Activated naive CD4-positive, alpha-beta T cell treated with anti-CD3 and anti-CD28 coated beads, Interleukin-2, amount 10 ng/mL, durations not matched to agents 7 days and 5 days (primary cell): ENCODE results near the gene FNDC10.

Experiments
- CTCF ChIA-PET: fragments of 350-600 bp; sonication (Branson Sonifier 250); formaldehyde crosslinking; loops from one replicate; lab custom pipeline; 2021; ENCODE audit warnings: antibody characterized with exemption; lab: Charles Lee
- DNase-seq: peaks from one replicate; pipeline ENCODE4 v3.0.0-alpha.2; 2020
- H3K27ac Mint-ChIP-seq: one replicate; pipeline ENCODE4 v1.8.0; 2021; ENCODE audit warnings: mild to moderate bottlenecking, moderate library complexity, mixed read lengths
- H3K27me3 Mint-ChIP-seq: one replicate; pipeline ENCODE4 v1.8.0; 2021; ENCODE audit warnings: mild to moderate bottlenecking, mixed read lengths
- H3K36me3 Mint-ChIP-seq: one replicate; pipeline ENCODE4 v1.8.0; 2021; ENCODE audit warnings: mixed read lengths
- H3K4me1 Mint-ChIP-seq: one replicate; pipeline ENCODE4 v1.8.0; 2021; ENCODE audit warnings: mixed read lengths
- H3K4me3 Mint-ChIP-seq: one replicate; pipeline ENCODE4 v1.8.0; 2021; ENCODE audit warnings: mild to moderate bottlenecking, moderate library complexity, mixed read lengths
- H3K9me3 Mint-ChIP-seq: one replicate; pipeline ENCODE4 v1.8.0; 2021; ENCODE audit warnings: mixed read lengths

Gene FNDC10

GRCh38 chr1:1582585-1583346, 17.2 kb downstream of the FNDC10 start:
- CTCF ChIA-PET = no interaction called here
- Mint-ChIP-seq H3K27me3 (peaks cover 62% of the 10 kb centered on the region), H3K4me3 (no peak overlapping the region), H3K9me3 (no peaks in the 10 kb centered on the region), H3K27ac (no peak overlapping the region), H3K36me3 (no peaks in the 10 kb centered on the region), H3K4me1 (peaks cover 6% of the 10 kb centered on the region)
- DNase-seq = no peak

GRCh38 chr1:1578371-1578940, 21.5 kb downstream of the FNDC10 start:
- Mint-ChIP-seq H3K4me3 (no peak overlapping the region), H3K27ac (no peak overlapping the region), H3K9me3 (no peaks in the 10 kb centered on the region), H3K36me3 (peaks cover 5% of the 10 kb centered on the region), H3K27me3 (peaks cover 59% of the 10 kb centered on the region), H3K4me1 (peaks cover 15% of the 10 kb centered on the region)
- no peak for DNase-seq
- CTCF ChIA-PET = interaction anchor here (1.2 kb wide), 1 partner anchor 8 kb away, joined by 3 read pairs; no protein-coding TSS in a partner anchor

GRCh38 chr1:1577367-1578011, 22.4 kb downstream of the FNDC10 start:
- no peak for DNase-seq
- Mint-ChIP-seq H3K4me3 (no peak overlapping the region), H3K27ac (no peak overlapping the region), H3K36me3 (peaks cover 8% of the 10 kb centered on the region), H3K9me3 (no peaks in the 10 kb centered on the region), H3K4me1 (peaks cover 24% of the 10 kb centered on the region), H3K27me3 (peaks cover 50% of the 10 kb centered on the region)
- CTCF ChIA-PET = interaction anchor here (0.9 kb wide), 1 partner anchor 15 kb away, joined by 3 read pairs; no protein-coding TSS in a partner anchor

GRCh38 chr1:1574721-1575537, 25.0 kb downstream of the FNDC10 start, which contains the start of gene SSU72:
TSS of gene SSU72 (minus strand) at chr1:1574863. CDS start at chr1:1574557, 306 bp downstream.
- Mint-ChIP-seq H3K27me3 (peaks cover 27% of the 10 kb centered on the region), H3K4me3 (peak within 1 kb of the TSS; percentile 99), H3K36me3 (peaks cover 17% of the 10 kb centered on the region), H3K27ac (peak within 1 kb of the TSS; percentile 100), H3K9me3 (no peaks in the 10 kb centered on the region), H3K4me1 (peaks cover 37% of the 10 kb centered on the region)
- CTCF ChIA-PET = no interaction called here
- peak; percentile 95 for DNase-seq

- Mint-ChIP-seq H3K9me3 (no peaks in the 10 kb centered on the region), H3K4me1 (peaks cover 42% of the 10 kb centered on the region), H3K36me3 (peaks cover 17% of the 10 kb centered on the region), H3K27ac (peak overlapping the region; percentile 100), H3K4me3 (peak overlapping the region; percentile 99), H3K27me3 (peaks cover 20% of the 10 kb centered on the region)
- peak; percentile 79 for DNase-seq
- CTCF ChIA-PET = no interaction called here
Measured at GRCh38 chr1:1573843-1574720, 25.9 kb downstream of the FNDC10 start.

GRCh38 chr1:1569341-1569740, 30.6 kb downstream of the FNDC10 start:
- Mint-ChIP-seq H3K36me3 (peaks cover 37% of the 10 kb centered on the region), H3K9me3 (no peaks in the 10 kb centered on the region), H3K4me3 (no peak overlapping the region), H3K27ac (no peak overlapping the region), H3K4me1 (peaks cover 38% of the 10 kb centered on the region), H3K27me3 (no peaks in the 10 kb centered on the region)
- DNase-seq = no peak
- CTCF ChIA-PET = no interaction called here

GRCh38 chr1:1567891-1568291, 32.0 kb downstream of the FNDC10 start:
- Mint-ChIP-seq H3K4me3 (no peak overlapping the region), H3K4me1 (peaks cover 29% of the 10 kb centered on the region), H3K27ac (no peak overlapping the region), H3K27me3 (no peaks in the 10 kb centered on the region), H3K36me3 (peaks cover 39% of the 10 kb centered on the region), H3K9me3 (no peaks in the 10 kb centered on the region)
- CTCF ChIA-PET = no interaction called here
- DNase-seq = no peak

- Mint-ChIP-seq H3K4me1 (peaks cover 24% of the 10 kb centered on the region), H3K4me3 (no peak overlapping the region), H3K27me3 (no peaks in the 10 kb centered on the region), H3K27ac (no peak overlapping the region), H3K36me3 (peaks cover 40% of the 10 kb centered on the region), H3K9me3 (no peaks in the 10 kb centered on the region)
- CTCF ChIA-PET = no interaction called here
- DNase-seq = no peak
Measured at GRCh38 chr1:1567152-1567875, 32.6 kb downstream of the FNDC10 start.

GRCh38 chr1:1565340-1565739, 34.6 kb downstream of the FNDC10 start:
- Mint-ChIP-seq H3K27me3 (no peaks in the 10 kb centered on the region), H3K9me3 (no peaks in the 10 kb centered on the region), H3K36me3 (peaks cover 48% of the 10 kb centered on the region), H3K4me1 (peaks cover 16% of the 10 kb centered on the region), H3K4me3 (no peak overlapping the region), H3K27ac (no peak overlapping the region)
- CTCF ChIA-PET = no interaction called here
- DNase-seq = no peak

GRCh38 chr1:1564268-1564667, 35.7 kb downstream of the FNDC10 start:
- no peak for DNase-seq
- no peaks in the 10 kb centered on the region for H3K9me3 Mint-ChIP-seq
- H3K27ac Mint-ChIP-seq = no peak overlapping the region
- H3K27me3 Mint-ChIP-seq = no peaks in the 10 kb centered on the region
- peaks cover 7% of the 10 kb centered on the region for H3K4me1 Mint-ChIP-seq
- H3K36me3 Mint-ChIP-seq = peaks cover 49% of the 10 kb centered on the region
- H3K4me3 Mint-ChIP-seq = no peak overlapping the region
- CTCF ChIA-PET = no interaction called here

- H3K27ac Mint-ChIP-seq = no peak overlapping the region
- CTCF ChIA-PET = no interaction called here
- H3K27me3 Mint-ChIP-seq = no peaks in the 10 kb centered on the region
- H3K36me3 Mint-ChIP-seq = peaks cover 51% of the 10 kb centered on the region
- H3K9me3 Mint-ChIP-seq = no peaks in the 10 kb centered on the region
- no peak overlapping the region for H3K4me3 Mint-ChIP-seq
- no peak for DNase-seq
- peaks cover 7% of the 10 kb centered on the region for H3K4me1 Mint-ChIP-seq
Measured at GRCh38 chr1:1563688-1564087, 36.2 kb downstream of the FNDC10 start.

- Mint-ChIP-seq H3K4me3 (no peak overlapping the region), H3K9me3 (no peaks in the 10 kb centered on the region), H3K4me1 (peaks cover 7% of the 10 kb centered on the region), H3K27ac (no peak overlapping the region), H3K27me3 (no peaks in the 10 kb centered on the region), H3K36me3 (peaks cover 51% of the 10 kb centered on the region)
- DNase-seq = no peak
- CTCF ChIA-PET = no interaction called here
Measured at GRCh38 chr1:1562556-1563195, 37.3 kb downstream of the FNDC10 start.
